ENCODE measurements around the gene HNRNPUL2. TPM values are rescaled to one million over a fixed set of nuclear protein-coding genes. Genes with fewer than 3 reads are reported as not detected.

HNRNPUL2 gene
- total and polyA plus RNA-seq, 9 of the 15 experiments (the other 6 are each of a cell fraction or from before 2014, with no cell fraction given), result 0.89 to 44.3 (median 15.2) TPM

GRCh38 chr11:62727165-62727871, at the start of gene HNRNPUL2 (continued):
- TF ChIP-seq, protein P1, sequence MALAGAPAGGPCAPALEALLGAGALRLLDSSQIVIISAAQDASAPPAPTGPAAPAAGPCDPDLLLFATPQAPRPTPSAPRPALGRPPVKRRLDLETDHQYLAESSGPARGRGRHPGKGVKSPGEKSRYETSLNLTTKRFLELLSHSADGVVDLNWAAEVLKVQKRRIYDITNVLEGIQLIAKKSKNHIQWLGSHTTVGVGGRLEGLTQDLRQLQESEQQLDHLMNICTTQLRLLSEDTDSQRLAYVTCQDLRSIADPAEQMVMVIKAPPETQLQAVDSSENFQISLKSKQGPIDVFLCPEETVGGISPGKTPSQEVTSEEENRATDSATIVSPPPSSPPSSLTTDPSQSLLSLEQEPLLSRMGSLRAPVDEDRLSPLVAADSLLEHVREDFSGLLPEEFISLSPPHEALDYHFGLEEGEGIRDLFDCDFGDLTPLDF (CRISPR knock-in tag; IDR thresholded peaks at IDR 0.05), result peak; percentile 94
- TF ChIP-seq, protein P2, sequence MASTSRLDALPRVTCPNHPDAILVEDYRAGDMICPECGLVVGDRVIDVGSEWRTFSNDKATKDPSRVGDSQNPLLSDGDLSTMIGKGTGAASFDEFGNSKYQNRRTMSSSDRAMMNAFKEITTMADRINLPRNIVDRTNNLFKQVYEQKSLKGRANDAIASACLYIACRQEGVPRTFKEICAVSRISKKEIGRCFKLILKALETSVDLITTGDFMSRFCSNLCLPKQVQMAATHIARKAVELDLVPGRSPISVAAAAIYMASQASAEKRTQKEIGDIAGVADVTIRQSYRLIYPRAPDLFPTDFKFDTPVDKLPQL (IDR thresholded peaks at IDR 0.05; ENCODE audit: extremely low read depth, insufficient read length), result no peak
- TF ChIP-seq REST (IDR thresholded peaks at IDR 0.05; ENCODE audit: borderline replicate concordance) (no peak), REST (CRISPR knock-in tag; IDR thresholded peaks at IDR 0.05; ENCODE audit: low read depth) (peak; percentile 38; the same call in 1 of the 2 replicates), NBN (IDR thresholded peaks at IDR 0.05; ENCODE audit: low read depth) (0 out of 2 replicates have a peak, but pooled peaks have one; percentile 47), MAZ (CRISPR knock-in tag; conservative IDR thresholded peaks at IDR 0.05 in 1 of 2, IDR thresholded peaks at IDR 0.05 in 1 of 2) (peak; percentile 85 to 92), NRF1 (conservative IDR thresholded peaks at IDR 0.05 in 1 of 2, IDR thresholded peaks at IDR 0.05 in 1 of 2) (peak; percentile 99), RB1 (IDR thresholded peaks at IDR 0.05; ENCODE audit: low read depth) (peak; percentile 96), ZNF274 (IDR thresholded peaks at IDR 0.05; ENCODE audit: borderline replicate concordance, low read depth, low read length) (no peak), GTF2E2 (tag; IDR thresholded peaks at IDR 0.05) (peak; percentile 81; the same call in 1 of the 2 replicates), NELFE (IDR thresholded peaks at IDR 0.05; ENCODE audit: insufficient read depth, insufficient read length) (no peak), CBX2 (IDR thresholded peaks at IDR 0.05; ENCODE audit: insufficient read depth, low read length, poor library complexity, severe bottlenecking) (no peak)
- TF ChIP-seq, protein P3, sequence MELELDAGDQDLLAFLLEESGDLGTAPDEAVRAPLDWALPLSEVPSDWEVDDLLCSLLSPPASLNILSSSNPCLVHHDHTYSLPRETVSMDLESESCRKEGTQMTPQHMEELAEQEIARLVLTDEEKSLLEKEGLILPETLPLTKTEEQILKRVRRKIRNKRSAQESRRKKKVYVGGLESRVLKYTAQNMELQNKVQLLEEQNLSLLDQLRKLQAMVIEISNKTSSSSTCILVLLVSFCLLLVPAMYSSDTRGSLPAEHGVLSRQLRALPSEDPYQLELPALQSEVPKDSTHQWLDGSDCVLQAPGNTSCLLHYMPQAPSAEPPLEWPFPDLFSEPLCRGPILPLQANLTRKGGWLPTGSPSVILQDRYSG (tag; conservative IDR thresholded peaks at IDR 0.05; ENCODE audit: low read depth), result no peak
- TF ChIP-seq, protein P4, sequence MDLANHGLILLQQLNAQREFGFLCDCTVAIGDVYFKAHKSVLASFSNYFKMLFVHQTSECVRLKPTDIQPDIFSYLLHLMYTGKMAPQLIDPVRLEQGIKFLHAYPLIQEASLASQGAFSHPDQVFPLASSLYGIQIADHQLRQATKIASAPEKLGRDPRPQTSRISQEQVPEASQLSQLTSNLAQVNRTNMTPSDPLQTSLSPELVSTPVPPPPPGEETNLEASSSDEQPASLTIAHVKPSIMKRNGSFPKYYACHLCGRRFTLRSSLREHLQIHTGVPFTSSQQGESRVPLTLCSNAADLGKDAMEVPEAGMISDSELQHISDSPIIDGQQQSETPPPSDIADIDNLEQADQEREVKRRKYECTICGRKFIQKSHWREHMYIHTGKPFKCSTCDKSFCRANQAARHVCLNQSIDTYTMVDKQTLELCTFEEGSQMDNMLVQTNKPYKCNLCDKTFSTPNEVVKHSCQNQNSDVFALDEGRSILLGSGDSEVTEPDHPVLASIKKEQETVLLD (IDR thresholded peaks at IDR 0.05), result peak; percentile 94
